Ovary (tissue), 9 donors: ENCODE results near the gene ITGB5. TPM values are rescaled to one million over a fixed set of nuclear protein-coding genes. Genes with fewer than 3 reads are reported as not detected.

Experiments used
- DNase-seq, 5 donors: peaks; one replicate each; pipeline ENCODE4 v3.0.0-alpha.2; 2019 to 2020
- H3K27ac ChIP-seq, 2 donors: fragments of 200-600 bp; one replicate each; pipeline versions ENCODE4 v1.5.1 to v1.8.0; 2019 to 2022
- H3K27me3 ChIP-seq: fragments of 200-600 bp; one replicate; pipeline ENCODE4 v1.8.0; 2022
- H3K36me3 ChIP-seq: fragments of 200-600 bp; sonication (generic); one replicate; pipeline ENCODE4 v1.5.1; 2019
- H3K4me1 ChIP-seq: one replicate; pipeline ENCODE4 v1.8.1; 2013; ENCODE audit warnings: mild to moderate bottlenecking, moderate library complexity; ENCODE audit not compliant: insufficient read depth
- H3K4me3 ChIP-seq: fragments of 200-600 bp; sonication (generic); one replicate; pipeline ENCODE4 v1.5.1; 2017
- H3K9me3 ChIP-seq, 2 donors: fragments of 200-600 bp in 1 of 2; sonication (generic) in 1 of 2; one replicate each; pipeline versions ENCODE4 v1.5.1 to v1.8.1; 2013 to 2019; ENCODE audit warnings: mild to moderate bottlenecking in 1 of 2, moderate library complexity in 1 of 2
- CTCF ChIP-seq, 3 donors: fragments of 450-650 bp in 2 of 3; fragments of 200-600 bp in 1 of 3; IDR thresholded peaks; one replicate each; pipeline versions ENCODE4 v1.5.1 to v1.8.0; 2016 to 2022; ENCODE audit warnings: antibody characterized with exemption in 3 of 3, mild to moderate bottlenecking in 1 of 3
- EP300 ChIP-seq: sonication (generic); formaldehyde crosslinking; IDR thresholded peaks from one replicate; pipeline ENCODE4 v1.6.1; 2017; ENCODE audit warnings: antibody characterized with exemption
- POLR2A ChIP-seq: fragments of 450-650 bp; IDR thresholded peaks from one replicate; pipeline ENCODE4 v1.6.1; 2017; ENCODE audit warnings: antibody characterized with exemption, mild to moderate bottlenecking, moderate library complexity
- WGBS, 3 donors: extraction: QIAGEN DNeasy Blood & Tissue Kit in 1 of 3; methylation state at CpG; one replicate each; pipeline versions ENCODE4 v1.1.5 to v1.1.7; 2013 to 2017; 5-methylcytosine and 5-hydroxymethylcytosine counted together
- intact Hi-C, 4 donors: fragments of 100-400 bp; cut with DNase I; formaldehyde crosslinking; loops; one replicate each; pipeline versions ENCODE4 v1.11.0 to v1.15.1; 2022 to 2023
- polyA plus RNA-seq, 2 donors: library from polyadenylated mRNA; stranded (reverse); fragments of 200-250 nt in 1 of 2; fragments of 350-450 nt in 1 of 2; fragmentation: Illumina TruSeq in 1 of 2; extraction: RNeasy Lipid Tissue Mini Kit (QIAGEN cat#74804) in 1 of 2; gene quantifications; one replicate each; pipeline ENCODE4 v1.2.3, GENCODE V29; 2013 to 2014
- total RNA-seq, 7 donors: library from RNA; depleted of rRNA in 2 of 7; stranded (reverse); fragments of >200 nt in 2 of 7; fragmentation: NEBNext Ultra II Directional in 3 of 7; extraction: Animal tissue kit (Norgen Biotek cat#: 25700) in 3 of 7; gene quantifications; one replicate each; pipeline versions ENCODE4 v1.1.0 to v1.2.4, GENCODE V29; 2016 to 2023
- donor health status: DM: no; HTN: no; CAD: no; lungs with moderate emphysema.
- donor health status: DM: no; HTN: no; CAD: no.
- donor health status: Bipolar disorder and iron deficiency.
- donor health status: DM: yes; HTN: yes; CAD: no.
- donor health status: DM: no; HTN: no; CAD: no.
- donor health status: DM: yes; HTN: yes; CAD: no.

The ITGB5 gene
- total and polyA plus RNA-seq, 9 donors = 31.0 to 109 (median 38.0) TPM

GRCh38 chr3:124861041-124861440 is 26.1 kb downstream of the ITGB5 start:
- H3K4me3 ChIP-seq = no peak overlapping the region
- intact Hi-C loops = no loop called here
- H3K27ac ChIP-seq = no peak overlapping the region

GRCh38 chr3:124860599-124860998 is 26.6 kb downstream of the ITGB5 start:
- H3K4me3 ChIP-seq = no peak overlapping the region
- WGBS, 3 donors = 3 to 12% (median 5%) methylated on average over 1 of the region's 1 CpG
- no peaks in the 10 kb centered on the region for H3K27me3 ChIP-seq
- DNase-seq = peak in 4 of 5 donors; percentile 38 to 63 (median 55)
- no peak for TF ChIP-seq POLR2A
- no peak for TF ChIP-seq EP300
- TF ChIP-seq CTCF (IDR thresholded peaks at IDR 0.05) = no peak
- H3K4me1 ChIP-seq = peaks cover 9% of the 10 kb centered on the region
- no peaks in the 10 kb centered on the region for H3K9me3 ChIP-seq
- intact Hi-C loops = no loop called here
- no peaks in the 10 kb centered on the region for H3K36me3 ChIP-seq
- no peak overlapping the region for H3K27ac ChIP-seq

More at GRCh38 chr3:124861041-124861440, 26.1 kb downstream of the ITGB5 start:
- no peaks in the 10 kb centered on the region for H3K9me3 ChIP-seq
- peaks cover 9% of the 10 kb centered on the region for H3K4me1 ChIP-seq
- no peak for DNase-seq
- WGBS, 3 donors = 43 to 47% (median 45%) methylated on average over 9 of the region's 9 CpGs
- TF ChIP-seq EP300 (no peak), POLR2A (no peak), CTCF (IDR thresholded peaks at IDR 0.05) (no peak)
- no peaks in the 10 kb centered on the region for H3K27me3 ChIP-seq
- no peaks in the 10 kb centered on the region for H3K36me3 ChIP-seq

GRCh38 chr3:124859025-124859424 is 28.1 kb downstream of the ITGB5 start:
- peaks cover 9% of the 10 kb centered on the region for H3K4me1 ChIP-seq
- TF ChIP-seq EP300 = no peak
- WGBS, 3 donors = 71 to 83% (median 82%) methylated on average over 7 of the region's 7 CpGs

GRCh38 chr3:124858275-124858674 is 28.9 kb downstream of the ITGB5 start:
- 7 to 28% (median 16%) methylated on average over 1 of the region's 1 CpG for WGBS, 3 donors
- intact Hi-C loops = no loop called here
- Histone ChIP-seq H3K4me3 (no peak overlapping the region), H3K36me3 (no peaks in the 10 kb centered on the region), H3K9me3 (no peaks in the 10 kb centered on the region), H3K4me1 (peaks cover 9% of the 10 kb centered on the region), H3K27me3 (no peaks in the 10 kb centered on the region), H3K27ac (no peak overlapping the region)
- no peak for DNase-seq
- TF ChIP-seq CTCF (IDR thresholded peaks at IDR 0.05) (no peak), EP300 (no peak), POLR2A (no peak)

More at GRCh38 chr3:124859025-124859424, 28.1 kb downstream of the ITGB5 start:
- Histone ChIP-seq H3K27me3 (no peaks in the 10 kb centered on the region), H3K27ac (no peak overlapping the region), H3K9me3 (no peaks in the 10 kb centered on the region), H3K4me3 (no peak overlapping the region), H3K36me3 (no peaks in the 10 kb centered on the region)
- no peak for DNase-seq
- intact Hi-C loops = no loop called here

- Histone ChIP-seq H3K9me3 (no peaks in the 10 kb centered on the region), H3K36me3 (no peaks in the 10 kb centered on the region), H3K4me3 (no peak overlapping the region), H3K27ac (no peak overlapping the region), H3K4me1 (peaks cover 9% of the 10 kb centered on the region), H3K27me3 (no peaks in the 10 kb centered on the region)
- WGBS, 3 donors = 77 to 89% (median 88%) methylated on average over 2 of the region's 2 CpGs
- intact Hi-C loops = no loop called here
- no peak for DNase-seq
- TF ChIP-seq POLR2A (no peak), CTCF (IDR thresholded peaks at IDR 0.05) (no peak), EP300 (no peak)
Observed at GRCh38 chr3:124856677-124857076, 30.5 kb downstream of the ITGB5 start.
